Right lobe of liver (tissue), 4 donors: ENCODE results near the gene NDUFAF2.

ENCODE experiments used
- CTCF ChIP-seq, 4 donors: fragments of 200-600 bp in 3 of 4; fragments of 450-650 bp in 1 of 4; IDR thresholded peaks; one replicate each; pipeline versions ENCODE4 v1.5.1 to v1.8.0; 2016 to 2022; ENCODE audit warnings: antibody characterized with exemption in 4 of 4, mild to moderate bottlenecking in 2 of 4
- POLR2A ChIP-seq: fragments of 450-650 bp; IDR thresholded peaks from one replicate; pipeline ENCODE4 v1.6.1; 2017; ENCODE audit warnings: antibody characterized with exemption, mild to moderate bottlenecking
- donor health status: DM: no; HTN: no; CAD: no.
- donor health status: DM: no; HTN: no; CAD: no.
- donor health status: DM: no; HTN: yes; CAD: no.

- peak; percentile 63 to 71 (median 66) for TF ChIP-seq CTCF (IDR thresholded peaks at IDR 0.05)
- TF ChIP-seq POLR2A, result no peak
Observed at GRCh38 chr5:61055434-61056006, 110.5 kb downstream of the NDUFAF2 start.
